ENCODE results near the gene RIC3.

GRCh38 chr11:8067567-8067928 lies 101.3 kb downstream of the RIC3 start:
- no peak for TF ChIP-seq MAX (IDR thresholded peaks at IDR 0.05; ENCODE audit: low read depth, low read length)
- TF ChIP-seq CTCF (IDR thresholded peaks at IDR 0.05; ENCODE audit: low read depth, low read length), result no peak

Measured in NB4 (cell line).